ENCODE measurements around the gene MALRD1.

DNA sequence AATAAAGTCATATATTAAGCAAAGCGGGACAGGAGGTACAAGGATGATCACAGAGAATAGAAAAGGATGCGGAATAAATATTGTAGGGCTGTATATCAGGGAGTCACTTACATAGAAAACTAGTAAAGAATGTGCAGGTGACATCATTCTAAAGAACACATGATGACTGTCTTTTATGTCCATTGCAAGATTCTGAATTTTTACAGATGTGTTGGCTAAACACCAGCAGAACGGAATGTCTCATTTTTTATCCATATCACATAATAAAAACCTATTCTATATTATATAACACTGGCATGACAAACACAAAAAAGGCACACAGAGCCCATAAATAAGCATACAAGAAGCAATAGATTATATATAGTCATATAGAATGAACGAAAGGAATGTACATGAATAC, 448.4 kb downstream of the MALRD1 start:
- TF ChIP-seq, protein P1, sequence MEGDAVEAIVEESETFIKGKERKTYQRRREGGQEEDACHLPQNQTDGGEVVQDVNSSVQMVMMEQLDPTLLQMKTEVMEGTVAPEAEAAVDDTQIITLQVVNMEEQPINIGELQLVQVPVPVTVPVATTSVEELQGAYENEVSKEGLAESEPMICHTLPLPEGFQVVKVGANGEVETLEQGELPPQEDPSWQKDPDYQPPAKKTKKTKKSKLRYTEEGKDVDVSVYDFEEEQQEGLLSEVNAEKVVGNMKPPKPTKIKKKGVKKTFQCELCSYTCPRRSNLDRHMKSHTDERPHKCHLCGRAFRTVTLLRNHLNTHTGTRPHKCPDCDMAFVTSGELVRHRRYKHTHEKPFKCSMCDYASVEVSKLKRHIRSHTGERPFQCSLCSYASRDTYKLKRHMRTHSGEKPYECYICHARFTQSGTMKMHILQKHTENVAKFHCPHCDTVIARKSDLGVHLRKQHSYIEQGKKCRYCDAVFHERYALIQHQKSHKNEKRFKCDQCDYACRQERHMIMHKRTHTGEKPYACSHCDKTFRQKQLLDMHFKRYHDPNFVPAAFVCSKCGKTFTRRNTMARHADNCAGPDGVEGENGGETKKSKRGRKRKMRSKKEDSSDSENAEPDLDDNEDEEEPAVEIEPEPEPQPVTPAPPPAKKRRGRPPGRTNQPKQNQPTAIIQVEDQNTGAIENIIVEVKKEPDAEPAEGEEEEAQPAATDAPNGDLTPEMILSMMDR (conservative IDR thresholded peaks at IDR 0.05 in 1 of 2, IDR thresholded peaks at IDR 0.05 in 1 of 2; ENCODE audit: extremely low read depth in 1 of 2, insufficient read depth in 1 of 2, low read depth in 1 of 2, low read length in 2 of 2), result no peak
- no peak for TF ChIP-seq EZH2 (IDR thresholded peaks at IDR 0.05; ENCODE audit: borderline replicate concordance, low read length)
